ENCODE data around the gene TOE1.

Gene TOE1

DNA sequence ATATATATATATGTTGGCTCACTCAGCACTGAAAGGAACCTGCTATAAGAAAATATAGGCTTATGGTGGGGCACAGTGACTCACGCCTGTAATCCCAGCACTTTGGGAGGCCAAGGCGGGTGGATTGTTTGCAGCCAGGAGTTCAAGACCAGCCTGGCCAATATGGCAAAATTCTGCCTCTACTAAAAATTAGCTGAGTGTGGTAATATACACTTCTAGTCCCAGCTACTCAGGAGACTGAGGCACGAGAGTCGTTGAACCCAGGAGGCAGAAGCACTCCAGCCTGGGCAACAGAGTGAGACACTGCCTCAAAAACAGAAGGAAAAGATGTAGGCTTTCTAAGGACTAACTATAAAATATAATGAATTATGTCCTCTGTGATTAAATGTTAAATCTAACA lies 14.9 kb downstream of the TOE1 start:
- TF ChIP-seq CTCF (IDR thresholded peaks at IDR 0.05; ENCODE audit: low read depth, low read length): no peak
- H3K4me3 ChIP-seq (ENCODE audit: low read depth, low read length): no peak overlapping the region

DNA sequence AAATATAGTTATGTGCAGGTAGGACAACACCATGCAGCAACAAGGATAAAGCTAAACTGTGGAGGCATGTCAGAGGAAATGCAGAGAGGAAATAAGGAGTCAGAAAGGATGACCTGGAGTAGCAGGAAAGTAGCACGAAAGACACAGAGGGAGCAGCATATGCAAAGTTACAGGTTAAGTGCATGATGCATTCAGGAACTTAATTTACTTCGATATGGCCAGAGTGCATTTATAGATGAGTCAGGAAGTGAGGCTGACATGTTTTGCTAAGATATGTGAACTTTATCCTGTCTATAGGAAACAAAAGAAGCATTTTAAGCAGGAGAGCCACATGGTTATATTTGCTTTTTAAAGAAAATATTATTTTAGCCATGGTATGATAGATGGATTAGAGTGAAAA lies 15.7 kb downstream of the TOE1 start:
- no peak for TF ChIP-seq CTCF (IDR thresholded peaks at IDR 0.05; ENCODE audit: low read depth, low read length)
- H3K4me3 ChIP-seq (ENCODE audit: low read depth, low read length): no peak overlapping the region

- no peak overlapping the region for H3K4me3 ChIP-seq (ENCODE audit: low read depth, low read length)
- TF ChIP-seq CTCF (IDR thresholded peaks at IDR 0.05; ENCODE audit: low read depth, low read length): no peak
These were observed 16.2 kb downstream of the TOE1 start for GRCh38 chr1:45356186-45356585.

DNA sequence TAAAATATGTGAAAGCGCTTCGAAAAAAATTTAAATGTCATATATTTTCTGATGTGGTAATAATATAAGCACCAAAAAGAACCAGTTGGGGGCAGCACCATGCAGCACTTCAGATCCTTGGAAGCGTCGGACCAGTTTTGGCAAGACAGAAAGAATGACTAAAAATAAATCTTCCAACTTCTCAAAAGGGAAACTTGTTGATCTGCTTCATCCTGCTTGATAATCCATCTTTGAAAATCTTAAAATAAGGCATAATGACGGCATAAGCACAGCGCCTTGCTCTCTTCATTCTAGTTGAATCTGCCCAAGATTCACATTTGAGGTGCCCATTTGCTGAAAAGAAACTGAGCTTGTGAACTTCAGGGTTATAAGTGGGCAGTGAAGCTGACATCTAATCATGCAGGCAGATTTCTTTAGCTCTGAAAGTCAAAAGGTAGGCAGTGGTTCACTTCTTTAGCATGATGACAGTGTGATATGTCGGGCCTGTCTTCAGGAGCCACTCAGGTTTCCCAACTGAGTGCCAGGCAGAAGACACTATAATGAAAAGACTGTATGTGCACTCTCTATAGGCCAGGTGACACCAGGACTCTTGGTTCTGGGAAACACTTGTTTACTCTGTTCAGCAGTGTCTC lies 20.0 kb downstream of the TOE1 start:
- TF ChIP-seq CTCF (IDR thresholded peaks at IDR 0.05; ENCODE audit: low read depth, low read length): peak; percentile 49
- no peak overlapping the region for H3K4me3 ChIP-seq (ENCODE audit: low read depth, low read length)

DNA sequence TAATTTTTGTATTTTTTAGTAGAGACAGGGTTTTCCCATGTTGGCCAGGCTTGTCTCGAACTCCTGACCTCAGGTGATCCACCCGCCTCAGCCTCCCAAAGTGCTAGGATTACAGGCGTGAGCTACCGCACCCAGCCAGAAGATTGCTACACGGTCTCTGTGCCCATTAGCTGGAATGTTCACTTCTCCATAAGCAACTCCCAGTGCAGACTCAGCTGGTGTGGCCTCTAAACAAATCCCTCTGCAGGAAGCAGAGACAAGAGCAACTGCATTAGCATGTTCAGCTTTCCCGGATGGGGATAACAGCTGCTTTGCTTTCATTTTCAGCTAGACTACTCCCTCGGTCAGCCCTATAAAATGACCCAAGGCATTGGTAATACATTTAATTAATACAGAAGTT lies 21.0 kb downstream of the TOE1 start:
- H3K4me3 ChIP-seq (ENCODE audit: low read depth, low read length): 0 out of 2 replicates have a peak overlapping the region, but pooled peaks have one; percentile 20

GRCh38 chr1:45364294-45364693 lies 24.3 kb downstream of the TOE1 start:
- H3K4me3 ChIP-seq (ENCODE audit: low read depth, low read length): no peak overlapping the region
- no peak for TF ChIP-seq CTCF (IDR thresholded peaks at IDR 0.05; ENCODE audit: low read depth, low read length)

DNA sequence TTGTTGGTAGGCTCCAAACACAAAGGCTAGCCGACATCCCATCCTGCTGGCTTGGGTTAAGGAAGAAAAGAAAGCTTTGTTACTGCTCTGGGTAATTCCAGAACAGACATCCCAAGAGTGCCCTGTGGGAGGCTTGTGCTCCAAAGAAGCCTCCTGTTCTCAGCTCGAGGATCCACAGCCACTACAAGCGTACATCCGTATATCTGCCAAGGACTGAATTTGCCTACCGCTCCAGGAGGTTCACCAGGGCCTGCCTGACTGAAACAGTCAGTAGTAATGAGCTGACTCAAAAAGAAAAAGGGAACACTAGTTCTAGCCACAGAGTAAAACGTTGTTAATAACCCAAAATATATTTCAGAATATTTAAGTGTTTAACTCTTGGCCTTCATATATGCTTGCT lies 25.1 kb downstream of the TOE1 start:
- H3K4me3 ChIP-seq (ENCODE audit: low read depth, low read length): no peak overlapping the region
- no peak for TF ChIP-seq CTCF (IDR thresholded peaks at IDR 0.05; ENCODE audit: low read depth, low read length)

GRCh38 chr1:45370575-45370974 lies 30.6 kb downstream of the TOE1 start:
- TF ChIP-seq CTCF (IDR thresholded peaks at IDR 0.05; ENCODE audit: low read depth, low read length): no peak
- H3K4me3 ChIP-seq (ENCODE audit: low read depth, low read length): no peak overlapping the region

Data from WI38 (cell line).